Transverse colon (tissue), 4 donors: ENCODE measurements around the gene LGALS8. TPM values are rescaled to one million over a fixed set of nuclear protein-coding genes. Genes with fewer than 3 reads are reported as not detected.

Experiments used
- DNase-seq: peaks from one replicate; pipeline ENCODE4 v3.0.0-alpha.2; 2019
- H3K27ac ChIP-seq, 4 donors: fragments of 200-600 bp; sonication (generic); 2 replicates each; pipeline ENCODE4 v1.5.1; 2016 to 2018; ENCODE audit warnings: inconsistent platforms in 4 of 4
- H3K27me3 ChIP-seq: fragments of 200-600 bp; sonication (generic); 2 replicates; pipeline ENCODE4 v1.5.1; 2017; ENCODE audit warnings: inconsistent platforms
- H3K36me3 ChIP-seq, 4 donors: fragments of 200-600 bp; sonication (generic); 2 replicates each; pipeline ENCODE4 v1.5.1; 2017 to 2019; ENCODE audit warnings: inconsistent platforms in 4 of 4
- H3K4me1 ChIP-seq, 4 donors: fragments of 200-600 bp; sonication (generic); 2 replicates each; pipeline ENCODE4 v1.5.1; 2017 to 2020; ENCODE audit warnings: inconsistent platforms in 4 of 4
- H3K4me3 ChIP-seq, 4 donors: fragments of 200-600 bp; sonication (generic); 1 replicate in 1 of 4; 2 replicates in 3 of 4; pipeline versions ENCODE4 v1.5.1 to v1.6.1; 2017 to 2019; ENCODE audit warnings: inconsistent platforms in 4 of 4
- H3K9me3 ChIP-seq, 2 donors: fragments of 200-600 bp; sonication (generic); 2 replicates each; pipeline ENCODE4 v1.5.1; 2017 to 2019; ENCODE audit warnings: inconsistent platforms in 2 of 2
- CTCF ChIP-seq, 5 experiments: fragments of 200-600 bp in 3 of 5; fragments of 450-650 bp in 2 of 5; sonication (generic) in 3 of 5; IDR thresholded peaks; 1 replicate in 2 of 5; 2 replicates in 3 of 5; pipeline ENCODE4 v1.5.1; 2016 to 2017; ENCODE audit warnings: antibody characterized with exemption in 5 of 5, inconsistent platforms in 3 of 5, mild to moderate bottlenecking in 2 of 5, moderate library complexity in 1 of 5
- EP300 ChIP-seq: sonication (generic); formaldehyde crosslinking; IDR thresholded peaks from one replicate; pipeline ENCODE4 v1.6.1; 2017; ENCODE audit warnings: antibody characterized with exemption, low read depth
- POLR2A ChIP-seq: fragments of 450-650 bp; IDR thresholded peaks from one replicate; pipeline ENCODE4 v1.6.1; 2016; ENCODE audit warnings: antibody characterized with exemption, mild to moderate bottlenecking, moderate library complexity
- POLR2AphosphoS5 ChIP-seq, 3 donors: sonication (generic); formaldehyde crosslinking; IDR thresholded peaks; one replicate each; pipeline ENCODE4 v1.6.1; 2016; ENCODE audit warnings: antibody characterized with exemption in 3 of 3
- WGBS, 2 donors: methylation state at CpG; one replicate each; pipeline ENCODE4 v1.1.5; 2018; ENCODE audit warnings: low coverage in 1 of 2; 5-methylcytosine and 5-hydroxymethylcytosine counted together
- in situ Hi-C, 4 donors: fragments of 200-750 bp; cut with MboI; loops; one replicate each; pipeline versions ENCODE4 v1.15.0 to v1.15.1; 2017; ENCODE audit warnings: low sequenced_read_pairs in 3 of 4, low pct_ligation_motif_present in 1 of 4, low pct_unique_long_range_greater_than_20kb in 1 of 4
- intact Hi-C: fragments of 100-400 bp; cut with DNase I; formaldehyde crosslinking; loops from one replicate; pipeline ENCODE4 v1.15.1; 2023; ENCODE audit warnings: low total_unique reads
- total RNA-seq, 4 donors: library from RNA; depleted of rRNA; stranded (reverse); fragments of >200 nt; gene quantifications; one replicate each; pipeline ENCODE4 v1.1.0, GENCODE V29; 2016

Gene LGALS8
- total RNA-seq, 4 donors from 2014 or later: 38.2 to 88.1 (median 59.3) TPM

- Histone ChIP-seq H3K4me3 (no peak overlapping the region), H3K36me3 (peaks cover 2 to 92% (median 27%) of the 10 kb centered on the region in 4 donors), H3K27me3 (no peaks in the 10 kb centered on the region), H3K9me3 (no peaks in the 10 kb centered on the region), H3K4me1 (no peaks in the 10 kb centered on the region), H3K27ac (no peak overlapping the region)
- 88 to 100% methylated on average over 3 to 6 of the region's 6 CpGs for WGBS, 2 donors
- no peak for DNase-seq
- in situ Hi-C loops (no loop called here), intact Hi-C loops (no loop called here)
- TF ChIP-seq POLR2A: no peak
- no peak for TF ChIP-seq POLR2AphosphoS5 (IDR thresholded peaks at IDR 0.05)
- TF ChIP-seq CTCF (IDR thresholded peaks at IDR 0.05): no peak
- TF ChIP-seq EP300: no peak
These were observed 24.7 kb downstream of the LGALS8 start for GRCh38 chr1:236548452-236548851.

- Histone ChIP-seq H3K4me3 (no peak overlapping the region), H3K27me3 (no peaks in the 10 kb centered on the region), H3K36me3 (peaks cover 0 to 91% (median 32%) of the 10 kb centered on the region in 4 donors), H3K9me3 (no peaks in the 10 kb centered on the region), H3K27ac (no peak overlapping the region), H3K4me1 (no peaks in the 10 kb centered on the region)
- TF ChIP-seq POLR2A (no peak), CTCF (IDR thresholded peaks at IDR 0.05) (no peak), EP300 (no peak), POLR2AphosphoS5 (IDR thresholded peaks at IDR 0.05) (no peak)
- 73 to 89% methylated on average over 11 to 13 of the region's 13 CpGs for WGBS, 2 donors
- intact Hi-C loops: no loop called here
- in situ Hi-C loops: no loop called here
- DNase-seq: no peak
These were observed 27.4 kb downstream of the LGALS8 start for GRCh38 chr1:236550961-236551851.

GRCh38 chr1:236552096-236552495, 28.3 kb downstream of the LGALS8 start:
- DNase-seq: no peak
- H3K9me3 ChIP-seq: no peaks in the 10 kb centered on the region
- TF ChIP-seq POLR2AphosphoS5 (IDR thresholded peaks at IDR 0.05): no peak
- TF ChIP-seq POLR2A: no peak
- TF ChIP-seq CTCF (IDR thresholded peaks at IDR 0.05): no peak
- no peak for TF ChIP-seq EP300
- WGBS, 2 donors: 56 to 86% methylated on average over 3 to 6 of the region's 6 CpGs
- no peak overlapping the region for H3K4me3 ChIP-seq
- in situ Hi-C loops: no loop called here
- no peaks in the 10 kb centered on the region for H3K4me1 ChIP-seq
- H3K36me3 ChIP-seq: peaks cover 0 to 91% (median 36%) of the 10 kb centered on the region in 4 donors
- no peak overlapping the region for H3K27ac ChIP-seq
- no peaks in the 10 kb centered on the region for H3K27me3 ChIP-seq
- intact Hi-C loops: no loop called here

GRCh38 chr1:236552901-236553300, 29.1 kb downstream of the LGALS8 start:
- in situ Hi-C loops: no loop called here

More at GRCh38 chr1:236552901-236553300, 29.1 kb downstream of the LGALS8 start:
- WGBS, 2 donors: 0 to 33% methylated on average over 1 of the region's 1 CpG
- H3K9me3 ChIP-seq: no peaks in the 10 kb centered on the region
- peaks cover 0 to 91% (median 39%) of the 10 kb centered on the region in 4 donors for H3K36me3 ChIP-seq
- intact Hi-C loops: no loop called here
- H3K4me1 ChIP-seq: no peaks in the 10 kb centered on the region
- TF ChIP-seq EP300 (no peak), POLR2AphosphoS5 (IDR thresholded peaks at IDR 0.05) (no peak), POLR2A (no peak), CTCF (IDR thresholded peaks at IDR 0.05) (no peak)
- H3K4me3 ChIP-seq: no peak overlapping the region
- H3K27ac ChIP-seq: no peak overlapping the region
- no peak for DNase-seq
- no peaks in the 10 kb centered on the region for H3K27me3 ChIP-seq
